OCI-LY7 (cell line): ENCODE results near the gene MYBBP1A.

Source experiments
- EZH2phosphoT487 ChIP-seq: fragments of 200-600 bp; sonication (generic); IDR thresholded peaks from 2 replicates; pipeline ENCODE4 v1.6.1; 2018; ENCODE audit warnings: low read depth, borderline replicate concordance, mild to moderate bottlenecking, mixed run types, antibody characterized with exemption, low read length, moderate library complexity, mixed read lengths
- TF ChIP-seq, protein P1 (sequence below): fragments of 200-600 bp; sonication (generic); conservative IDR thresholded peaks from 2 replicates; pipeline ENCODE4 v1.5.1; 2014; ENCODE audit warnings: mild to moderate bottlenecking, antibody characterized with exemption, low read length, moderate library complexity, mixed read lengths

GRCh38 chr17:4566785-4567184 is 11.6 kb upstream of the MYBBP1A start:
- TF ChIP-seq, protein P1, sequence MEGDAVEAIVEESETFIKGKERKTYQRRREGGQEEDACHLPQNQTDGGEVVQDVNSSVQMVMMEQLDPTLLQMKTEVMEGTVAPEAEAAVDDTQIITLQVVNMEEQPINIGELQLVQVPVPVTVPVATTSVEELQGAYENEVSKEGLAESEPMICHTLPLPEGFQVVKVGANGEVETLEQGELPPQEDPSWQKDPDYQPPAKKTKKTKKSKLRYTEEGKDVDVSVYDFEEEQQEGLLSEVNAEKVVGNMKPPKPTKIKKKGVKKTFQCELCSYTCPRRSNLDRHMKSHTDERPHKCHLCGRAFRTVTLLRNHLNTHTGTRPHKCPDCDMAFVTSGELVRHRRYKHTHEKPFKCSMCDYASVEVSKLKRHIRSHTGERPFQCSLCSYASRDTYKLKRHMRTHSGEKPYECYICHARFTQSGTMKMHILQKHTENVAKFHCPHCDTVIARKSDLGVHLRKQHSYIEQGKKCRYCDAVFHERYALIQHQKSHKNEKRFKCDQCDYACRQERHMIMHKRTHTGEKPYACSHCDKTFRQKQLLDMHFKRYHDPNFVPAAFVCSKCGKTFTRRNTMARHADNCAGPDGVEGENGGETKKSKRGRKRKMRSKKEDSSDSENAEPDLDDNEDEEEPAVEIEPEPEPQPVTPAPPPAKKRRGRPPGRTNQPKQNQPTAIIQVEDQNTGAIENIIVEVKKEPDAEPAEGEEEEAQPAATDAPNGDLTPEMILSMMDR = peak; percentile 90
- no peak for TF ChIP-seq EZH2phosphoT487
